D721Med (cell line): ENCODE data around the gene AKNAD1.

Source experiments
- DNase-seq: peaks from one replicate; pipeline ENCODE4 v3.0.0; 2011; ENCODE audit warnings: low spot score; ENCODE audit not compliant: insufficient read length
- FAIRE-seq: peaks from 2 replicates; lab custom pipeline; 2011; peaks lifted over from hg19 to GRCh38; lab: Jason Lieb, UNC
- TF ChIP-seq, protein P1 (sequence below): IDR thresholded peaks from 2 replicates; pipeline ENCODE4 v1.5.1; 2012; ENCODE audit warnings: mild to moderate bottlenecking, control low read depth; ENCODE audit not compliant: insufficient read depth; ENCODE audit errors: missing control alignments

AKNAD1 gene

GRCh38 chr1:108862698-108863477 lies 6.0 kb upstream of the AKNAD1 start:
- no peak for DNase-seq
- TF ChIP-seq, protein P1, sequence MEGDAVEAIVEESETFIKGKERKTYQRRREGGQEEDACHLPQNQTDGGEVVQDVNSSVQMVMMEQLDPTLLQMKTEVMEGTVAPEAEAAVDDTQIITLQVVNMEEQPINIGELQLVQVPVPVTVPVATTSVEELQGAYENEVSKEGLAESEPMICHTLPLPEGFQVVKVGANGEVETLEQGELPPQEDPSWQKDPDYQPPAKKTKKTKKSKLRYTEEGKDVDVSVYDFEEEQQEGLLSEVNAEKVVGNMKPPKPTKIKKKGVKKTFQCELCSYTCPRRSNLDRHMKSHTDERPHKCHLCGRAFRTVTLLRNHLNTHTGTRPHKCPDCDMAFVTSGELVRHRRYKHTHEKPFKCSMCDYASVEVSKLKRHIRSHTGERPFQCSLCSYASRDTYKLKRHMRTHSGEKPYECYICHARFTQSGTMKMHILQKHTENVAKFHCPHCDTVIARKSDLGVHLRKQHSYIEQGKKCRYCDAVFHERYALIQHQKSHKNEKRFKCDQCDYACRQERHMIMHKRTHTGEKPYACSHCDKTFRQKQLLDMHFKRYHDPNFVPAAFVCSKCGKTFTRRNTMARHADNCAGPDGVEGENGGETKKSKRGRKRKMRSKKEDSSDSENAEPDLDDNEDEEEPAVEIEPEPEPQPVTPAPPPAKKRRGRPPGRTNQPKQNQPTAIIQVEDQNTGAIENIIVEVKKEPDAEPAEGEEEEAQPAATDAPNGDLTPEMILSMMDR = no peak
- peak; percentile 6 for FAIRE-seq

- TF ChIP-seq, protein P1 = no peak
- DNase-seq = no peak
- FAIRE-seq = peak; percentile 72
Measured at GRCh38 chr1:108862017-108862610, 5.2 kb upstream of the AKNAD1 start.

DNA sequence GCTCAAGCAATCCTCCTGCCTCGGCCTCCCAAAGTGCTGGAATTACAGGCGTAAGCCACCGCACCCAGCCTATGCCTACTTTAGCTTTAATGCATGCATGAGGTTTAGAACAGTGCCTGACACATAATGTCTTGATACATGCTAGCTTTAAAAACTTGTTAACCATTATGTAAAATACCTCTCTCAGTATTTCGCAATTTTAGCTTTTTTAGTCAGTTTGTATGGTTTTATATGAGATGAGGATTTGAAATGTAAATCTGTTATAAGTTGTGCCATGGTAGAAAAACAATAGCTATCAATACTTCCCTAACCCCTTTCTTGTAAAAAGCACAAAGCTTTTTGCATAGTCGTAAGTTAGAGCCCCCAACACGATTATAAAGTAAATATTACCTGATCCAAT lies 4.7 kb upstream of the AKNAD1 start:
- DNase-seq = no peak
- TF ChIP-seq, protein P1 = no peak
- no peak for FAIRE-seq

DNA sequence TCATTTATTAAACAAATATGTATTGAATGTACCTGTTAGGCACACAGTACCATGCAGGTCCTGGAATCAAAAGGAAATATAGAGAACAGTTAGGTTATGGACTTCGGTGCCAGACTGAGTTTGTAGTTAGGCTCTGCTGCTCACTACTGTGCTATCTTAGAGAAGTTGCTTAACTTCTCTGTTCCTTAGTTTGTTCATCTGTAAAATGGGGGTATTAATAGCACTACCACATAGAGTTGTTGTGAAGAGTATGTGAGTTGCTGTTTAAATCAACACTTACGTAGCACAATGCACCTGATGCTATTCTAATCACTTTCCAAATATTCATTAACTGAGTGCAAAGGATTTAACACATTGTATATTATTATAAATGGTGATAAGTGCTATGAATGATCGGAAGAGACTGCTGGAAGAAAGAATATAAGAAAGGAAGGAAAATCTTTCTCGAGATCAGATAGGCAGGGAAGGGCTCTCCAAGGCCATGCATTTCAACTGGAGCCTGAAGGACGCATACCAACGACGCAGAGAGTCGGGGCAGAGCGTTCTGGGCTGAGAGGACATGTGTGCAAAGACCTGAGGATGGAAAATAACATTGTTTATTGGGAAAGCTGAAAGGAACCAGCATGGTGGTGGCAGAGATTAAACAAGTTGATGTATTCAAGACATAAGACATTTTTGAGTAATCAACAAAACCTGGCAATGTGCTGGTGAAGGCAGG lies 3.5 kb upstream of the AKNAD1 start:
- DNase-seq (no peak), FAIRE-seq (no peak)
- TF ChIP-seq, protein P1 = no peak

DNA sequence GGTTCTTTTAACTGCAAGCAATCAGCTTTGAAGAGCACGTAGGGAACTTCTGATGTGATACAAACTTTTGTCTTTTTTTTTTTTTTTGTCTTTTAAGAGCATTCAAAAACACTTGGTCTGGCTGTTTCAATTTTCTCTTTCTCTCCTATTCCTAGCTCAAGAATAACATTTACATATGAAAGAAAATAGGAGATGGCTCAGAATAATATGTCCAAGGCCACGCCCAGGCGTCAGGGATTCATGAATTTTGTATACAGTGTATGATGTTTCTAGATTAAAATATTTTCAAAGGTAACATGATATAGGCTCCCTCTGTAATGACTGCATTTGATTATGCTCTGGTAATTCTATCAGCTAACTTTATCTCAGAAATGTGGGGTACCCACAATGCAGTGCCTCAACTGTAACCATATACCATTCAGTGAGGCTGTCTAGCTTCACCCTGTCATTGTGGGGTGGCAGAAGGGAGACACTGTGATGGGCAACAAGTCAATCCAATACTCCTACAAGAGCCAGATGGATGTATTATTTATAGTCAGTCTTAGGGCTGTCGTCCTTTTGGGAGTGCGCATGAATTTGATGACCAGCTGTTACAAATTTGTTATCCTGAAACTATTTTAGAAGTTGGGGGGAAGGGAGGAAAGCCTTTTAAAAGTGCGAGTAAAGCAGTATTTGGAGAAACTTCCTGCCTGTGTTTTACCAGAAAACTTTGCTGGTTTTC lies 1.5 kb upstream of the AKNAD1 start:
- no peak for FAIRE-seq
- no peak for DNase-seq
- TF ChIP-seq, protein P1 = no peak

DNA sequence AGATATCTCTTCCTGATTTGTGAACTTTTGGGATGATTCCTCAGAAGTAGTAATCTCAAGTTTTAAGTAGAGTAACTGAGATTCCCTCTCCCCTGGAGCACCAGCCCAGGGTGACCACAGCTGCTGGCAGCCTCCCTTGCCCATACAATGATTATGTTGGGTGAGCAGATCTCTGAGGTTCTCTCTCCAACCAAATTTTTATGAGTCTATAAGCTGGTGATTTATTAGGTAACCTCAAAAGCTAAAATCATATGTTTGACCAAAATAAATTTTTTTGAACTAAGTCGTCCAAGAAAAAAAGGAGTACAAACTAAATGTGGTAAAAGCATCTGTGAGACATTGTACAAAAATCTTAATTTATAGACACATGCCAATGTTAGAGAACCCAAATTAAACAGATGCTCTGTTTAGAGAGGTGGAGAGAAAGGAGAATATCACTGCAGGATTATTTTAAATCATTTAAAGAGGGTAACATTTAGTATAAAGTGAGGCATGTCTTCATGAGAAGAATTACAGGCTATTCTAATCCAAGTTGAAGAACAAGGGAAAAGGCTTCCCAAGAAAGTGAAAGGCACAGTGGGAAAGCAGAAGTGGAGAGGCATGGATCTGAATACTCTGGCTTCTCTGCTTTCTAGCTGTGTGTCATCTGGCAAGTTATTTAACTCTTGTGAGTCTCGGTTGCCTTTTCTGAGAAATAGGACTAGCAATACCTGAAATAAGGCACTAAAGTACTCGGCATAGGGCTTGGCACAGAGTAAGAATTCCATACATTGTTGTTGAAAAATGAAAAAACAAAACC lies 2.5 kb downstream of the AKNAD1 start:
- TF ChIP-seq, protein P1 = no peak
- FAIRE-seq (no peak), DNase-seq (no peak)
